Loucy (cell line): ENCODE results near the gene AQP5.

ENCODE experiments used
- H2AFZ ChIP-seq: fragments of 200-600 bp; sonication (generic); 2 replicates; pipeline ENCODE4 v1.6.0; 2016; ENCODE audit warnings: antibody characterized with exemption, mild to moderate bottlenecking, low read length, moderate library complexity
- H3F3A ChIP-seq: fragments of 200-600 bp; 2 replicates; pipeline ENCODE4 v1.6.0; 2016; ENCODE audit warnings: antibody characterized with exemption, low read depth, mild to moderate bottlenecking
- H3K27me3 ChIP-seq: fragments of 200-600 bp; sonication (generic); 2 replicates; pipeline ENCODE4 v1.6.1; 2014; ENCODE audit warnings: low read length, mild to moderate bottlenecking; ENCODE audit not compliant: insufficient read depth, poor library complexity, severe bottlenecking
- H3K36me3 ChIP-seq: fragments of 200-600 bp; sonication (generic); 2 replicates; pipeline ENCODE4 v1.6.1; 2016; ENCODE audit warnings: low read length; ENCODE audit not compliant: insufficient read depth
- H3K4me1 ChIP-seq: fragments of 200-600 bp; sonication (generic); 2 replicates; pipeline ENCODE4 v1.5.1; 2014; ENCODE audit warnings: low read length, mild to moderate bottlenecking; ENCODE audit not compliant: insufficient read depth, poor library complexity, severe bottlenecking
- H3K4me2 ChIP-seq: fragments of 200-600 bp; sonication (generic); 2 replicates; pipeline ENCODE4 v1.6.0; 2014; ENCODE audit warnings: antibody characterized with exemption, low read length, low read depth, mild to moderate bottlenecking; ENCODE audit not compliant: poor library complexity, severe bottlenecking
- H3K4me3 ChIP-seq: fragments of 200-600 bp; sonication (generic); 2 replicates; pipeline ENCODE4 v1.5.1; 2014; ENCODE audit warnings: low read length, mild to moderate bottlenecking, mixed read lengths; ENCODE audit not compliant: poor library complexity, severe bottlenecking
- H3K79me2 ChIP-seq: fragments of 200-600 bp; sonication (generic); 2 replicates; pipeline ENCODE4 v1.6.1; 2014; ENCODE audit warnings: low read length; ENCODE audit not compliant: insufficient read depth
- H3K9ac ChIP-seq: fragments of 200-600 bp; sonication (generic); 2 replicates; pipeline ENCODE4 v1.6.0; 2014; ENCODE audit warnings: mild to moderate bottlenecking, low read depth, low read length, moderate library complexity; ENCODE audit not compliant: poor library complexity, severe bottlenecking
- H3K9me2 ChIP-seq: fragments of 200-600 bp; sonication (generic); replicated peaks from 2 replicates; pipeline ENCODE4 v1.6.1; 2016; ENCODE audit warnings: low read depth, low read length, mixed read lengths
- H3K9me3 ChIP-seq: fragments of 200-600 bp; sonication (generic); 2 replicates; pipeline ENCODE4 v1.6.1; 2014; ENCODE audit warnings: mild to moderate bottlenecking, antibody characterized with exemption, low read length, low read depth; ENCODE audit not compliant: insufficient read depth
- H4K20me1 ChIP-seq: fragments of 200-600 bp; sonication (generic); 2 replicates; pipeline ENCODE4 v1.6.0; 2014; ENCODE audit warnings: antibody characterized with exemption, low read length, mild to moderate bottlenecking; ENCODE audit not compliant: insufficient read depth, poor library complexity, severe bottlenecking
- EZH2phosphoT487 ChIP-seq: fragments of 200-600 bp; IDR thresholded peaks from 2 replicates; pipeline ENCODE4 v1.6.1; 2018; ENCODE audit warnings: antibody characterized with exemption, mild to moderate bottlenecking, moderate library complexity, borderline replicate concordance
- TF ChIP-seq, protein P1 (sequence below): fragments of 200-600 bp; sonication (generic); conservative IDR thresholded peaks from 2 replicates; pipeline ENCODE4 v1.5.1; 2014; ENCODE audit warnings: mild to moderate bottlenecking, antibody characterized with exemption, low read length

The AQP5 gene

DNA sequence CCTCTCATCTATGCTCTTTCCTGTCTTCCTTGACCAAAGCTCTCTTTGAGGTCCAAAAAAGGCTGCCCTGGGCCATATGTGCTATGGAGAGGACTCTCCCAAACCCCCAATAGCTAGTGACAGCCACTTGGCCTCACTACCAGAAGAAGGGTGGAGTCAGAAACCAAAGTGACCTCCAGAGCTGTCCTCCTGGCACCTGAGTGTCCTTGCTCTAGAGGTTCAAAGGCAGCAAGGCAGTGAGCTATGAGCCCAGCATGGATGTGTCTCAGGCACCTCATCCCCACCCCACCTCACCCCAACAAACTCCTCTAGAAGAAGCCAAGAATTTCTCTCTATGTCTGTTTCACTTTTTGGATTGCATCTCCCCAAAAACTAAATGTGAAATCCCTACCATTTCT, 4.1 kb upstream of the AQP5 start:
- Histone ChIP-seq H3K36me3 (no peaks in the 10 kb centered on the region), H2AFZ (no peak overlapping the region), H3K27me3 (no peaks in the 10 kb centered on the region), H3K4me3 (no peak overlapping the region), H3K9me2 (no peaks in the 10 kb centered on the region), H3F3A (0 out of 2 replicates have a peak, but pooled peaks cover 3% of the 10 kb centered on the region), H3K9me3 (no peaks in the 10 kb centered on the region), H3K4me2 (no peak overlapping the region), H3K9ac (no peak overlapping the region), H4K20me1 (no peaks in the 10 kb centered on the region), H3K79me2 (0 out of 2 replicates have a peak, but pooled peaks cover 4% of the 10 kb centered on the region), H3K4me1 (peaks cover 76% of the 10 kb centered on the region)
- TF ChIP-seq, protein P1, sequence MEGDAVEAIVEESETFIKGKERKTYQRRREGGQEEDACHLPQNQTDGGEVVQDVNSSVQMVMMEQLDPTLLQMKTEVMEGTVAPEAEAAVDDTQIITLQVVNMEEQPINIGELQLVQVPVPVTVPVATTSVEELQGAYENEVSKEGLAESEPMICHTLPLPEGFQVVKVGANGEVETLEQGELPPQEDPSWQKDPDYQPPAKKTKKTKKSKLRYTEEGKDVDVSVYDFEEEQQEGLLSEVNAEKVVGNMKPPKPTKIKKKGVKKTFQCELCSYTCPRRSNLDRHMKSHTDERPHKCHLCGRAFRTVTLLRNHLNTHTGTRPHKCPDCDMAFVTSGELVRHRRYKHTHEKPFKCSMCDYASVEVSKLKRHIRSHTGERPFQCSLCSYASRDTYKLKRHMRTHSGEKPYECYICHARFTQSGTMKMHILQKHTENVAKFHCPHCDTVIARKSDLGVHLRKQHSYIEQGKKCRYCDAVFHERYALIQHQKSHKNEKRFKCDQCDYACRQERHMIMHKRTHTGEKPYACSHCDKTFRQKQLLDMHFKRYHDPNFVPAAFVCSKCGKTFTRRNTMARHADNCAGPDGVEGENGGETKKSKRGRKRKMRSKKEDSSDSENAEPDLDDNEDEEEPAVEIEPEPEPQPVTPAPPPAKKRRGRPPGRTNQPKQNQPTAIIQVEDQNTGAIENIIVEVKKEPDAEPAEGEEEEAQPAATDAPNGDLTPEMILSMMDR, result no peak
- no peak for TF ChIP-seq EZH2phosphoT487

DNA sequence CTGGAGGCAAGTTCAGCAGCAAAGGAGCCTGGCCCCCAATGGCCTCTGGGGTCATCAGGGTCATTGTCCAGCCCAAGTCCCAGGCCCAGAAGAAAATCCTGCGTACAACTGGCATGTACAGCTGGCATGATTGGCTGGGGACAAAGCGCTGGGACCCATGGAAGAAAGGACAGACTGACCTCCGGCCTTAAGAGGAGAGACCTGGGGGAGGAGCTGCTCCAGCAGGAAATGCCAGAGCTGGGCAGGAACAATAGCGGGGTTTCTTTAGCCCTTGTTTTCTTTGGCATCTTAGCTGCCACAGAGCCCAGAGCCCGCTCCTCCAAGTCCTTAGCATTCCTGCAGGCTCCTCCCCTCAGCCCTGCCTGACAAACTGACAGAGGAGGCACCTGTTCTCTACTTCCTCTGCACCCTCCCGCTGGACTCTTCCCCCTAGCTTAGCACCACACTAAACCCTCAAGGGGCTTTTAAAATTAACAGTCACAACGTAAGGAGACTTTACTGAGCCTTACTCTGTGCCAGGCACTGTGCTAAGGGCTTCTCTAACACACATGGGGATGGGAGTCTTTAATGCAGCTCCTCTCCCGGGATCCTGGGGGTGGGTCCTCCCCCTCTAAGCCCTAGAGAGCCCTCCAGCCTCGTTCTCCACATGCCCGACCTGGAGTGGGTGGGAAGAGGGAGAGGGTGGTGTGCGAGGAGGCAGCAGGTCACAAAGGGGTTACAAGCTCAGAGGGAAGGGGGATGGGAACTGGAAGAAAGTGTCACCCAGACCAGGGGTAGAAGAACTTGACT, 1.8 kb upstream of the AQP5 start:
- H3K9ac ChIP-seq, result peak overlapping the region; percentile 75
- no peak overlapping the region for H2AFZ ChIP-seq
- H3K36me3 ChIP-seq, result no peaks in the 10 kb centered on the region
- no peaks in the 10 kb centered on the region for H3K9me3 ChIP-seq
- H4K20me1 ChIP-seq, result no peaks in the 10 kb centered on the region
- peaks cover 80% of the 10 kb centered on the region for H3K4me1 ChIP-seq
- H3K79me2 ChIP-seq, result 0 out of 2 replicates have a peak, but pooled peaks cover 4% of the 10 kb centered on the region
- H3K9me2 ChIP-seq, result no peaks in the 10 kb centered on the region
- peak overlapping the region; percentile 76 for H3K4me2 ChIP-seq
- H3K27me3 ChIP-seq, result no peaks in the 10 kb centered on the region
- peak overlapping the region; percentile 57 for H3K4me3 ChIP-seq
- no peak for TF ChIP-seq EZH2phosphoT487
- TF ChIP-seq, protein P1, result no peak
- H3F3A ChIP-seq, result 0 out of 2 replicates have a peak, but pooled peaks cover 3% of the 10 kb centered on the region

DNA sequence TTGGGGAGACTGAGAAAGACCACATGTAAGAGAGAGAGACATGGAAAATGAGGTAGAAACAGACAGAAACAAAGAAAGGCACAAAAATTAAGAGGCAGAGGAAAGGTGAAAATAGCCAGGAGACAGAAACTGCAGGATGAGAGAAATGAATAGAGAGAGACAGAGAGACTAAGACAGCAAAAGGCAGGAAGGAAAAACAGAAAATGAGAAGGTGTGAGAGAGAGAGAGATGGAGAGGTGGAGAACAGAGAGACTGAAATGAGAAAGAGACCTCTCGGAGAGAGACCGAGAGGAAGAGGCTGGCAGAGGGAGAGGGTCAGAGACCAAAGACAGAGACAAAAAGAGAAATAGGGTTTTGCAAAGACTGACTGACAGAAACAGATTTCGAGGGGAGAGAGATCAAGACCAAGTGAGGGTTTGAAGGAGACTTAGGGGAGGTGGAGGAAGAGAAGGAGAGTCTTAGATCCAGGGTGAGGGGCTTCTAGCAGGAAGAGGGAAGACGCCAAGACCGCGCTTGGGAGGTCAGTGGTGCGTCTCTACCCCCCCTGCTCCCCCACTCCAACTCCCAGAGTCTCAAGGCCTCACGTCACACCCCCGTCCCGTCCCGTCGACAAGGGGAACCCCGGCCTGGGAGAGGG, 1.1 kb upstream of the AQP5 start:
- H3K9me2 ChIP-seq, result no peaks in the 10 kb centered on the region
- peak overlapping the region; percentile 57 for H3K4me3 ChIP-seq
- peak overlapping the region; percentile 76 for H3K4me2 ChIP-seq
- no peaks in the 10 kb centered on the region for H3K9me3 ChIP-seq
- no peak for TF ChIP-seq EZH2phosphoT487
- TF ChIP-seq, protein P1, result no peak
- H3K36me3 ChIP-seq, result no peaks in the 10 kb centered on the region
- no peak overlapping the region for H2AFZ ChIP-seq
- H3K9ac ChIP-seq, result peak overlapping the region; percentile 75
- 0 out of 2 replicates have a peak, but pooled peaks cover 3% of the 10 kb centered on the region for H3F3A ChIP-seq
- H3K79me2 ChIP-seq, result 0 out of 2 replicates have a peak, but pooled peaks cover 4% of the 10 kb centered on the region
- no peaks in the 10 kb centered on the region for H3K27me3 ChIP-seq
- peaks cover 81% of the 10 kb centered on the region for H3K4me1 ChIP-seq
- H4K20me1 ChIP-seq, result no peaks in the 10 kb centered on the region
